ENCODE data around the gene SEMA3B.
"Not testable (repeated sequence)": the region's sequence is repeated elsewhere in the genome, so short reads cannot be mapped to it uniquely, and the experiment has no call there.

Gene SEMA3B

DNA sequence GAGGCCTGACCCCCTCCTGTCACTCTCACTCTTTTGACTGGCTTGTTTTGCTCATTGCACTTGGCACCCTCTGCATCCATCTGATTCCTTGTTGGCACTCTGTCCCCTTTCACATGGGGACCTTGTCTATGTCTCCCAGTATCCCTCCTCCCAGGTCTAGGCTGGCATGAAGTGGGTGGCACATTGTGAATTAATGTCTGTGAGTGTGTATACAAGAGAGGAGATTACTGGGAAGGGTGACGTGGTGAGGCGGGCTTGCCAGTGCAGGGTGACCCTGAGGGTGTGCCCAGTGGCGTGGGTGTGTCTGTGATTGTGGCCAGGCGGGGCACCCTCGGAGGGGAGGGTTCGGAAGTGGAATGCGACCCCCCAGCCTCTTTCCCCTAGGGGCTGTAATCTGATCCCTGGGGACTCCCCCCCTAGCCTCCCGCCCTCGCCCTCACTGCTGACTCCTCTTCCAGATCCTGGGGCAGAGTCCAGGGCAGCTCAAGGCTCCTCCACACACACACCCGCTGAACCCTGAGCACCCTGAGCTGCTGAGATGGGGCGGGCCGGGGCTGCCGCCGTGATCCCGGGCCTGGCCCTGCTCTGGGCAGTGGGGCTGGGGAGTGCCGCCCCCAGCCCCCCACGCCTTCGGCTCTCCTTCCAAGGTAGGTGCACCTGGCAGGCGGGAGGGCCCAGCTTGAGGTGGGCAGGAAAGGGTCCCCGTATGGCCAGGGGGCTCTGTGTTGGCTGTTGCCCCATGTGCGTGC, at the start of gene SEMA3B:
TSS of gene SEMA3B (plus strand) at position 445 of the 749 bp plus-strand sequence. CDS start at position 539, 94 bp downstream.
- no peak for DNase-seq (ENCODE audit: low read depth)

- DNase-seq (ENCODE audit: low read depth), result no peak
Measured at GRCh38 chr3:50219285-50219684, 49.7 kb upstream of the SEMA3B start.

DNA sequence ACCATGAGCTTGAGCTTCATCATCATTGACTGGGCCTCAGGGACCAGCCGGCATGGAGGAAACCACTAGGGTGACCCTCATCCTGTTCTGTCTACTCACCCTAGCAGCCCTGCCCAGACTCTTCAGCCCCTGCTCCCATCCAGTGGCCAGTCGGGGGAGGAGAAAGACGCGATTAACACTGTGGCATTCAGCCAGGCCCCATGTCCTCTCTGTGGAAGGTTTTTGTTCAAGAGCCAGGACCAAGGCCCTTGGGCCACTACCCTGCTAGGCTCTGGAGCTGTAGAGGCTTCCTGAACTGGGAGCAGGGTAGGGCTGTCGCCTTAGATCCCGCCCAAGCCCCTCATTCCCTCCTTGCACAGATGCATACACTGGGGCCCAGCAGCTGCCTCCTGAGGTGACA, 48.8 kb upstream of the SEMA3B start:
- DNase-seq (ENCODE audit: low read depth), result no peak

GRCh38 chr3:50221051-50221410, 47.9 kb upstream of the SEMA3B start:
- DNase-seq (ENCODE audit: low read depth), result no peak

DNA sequence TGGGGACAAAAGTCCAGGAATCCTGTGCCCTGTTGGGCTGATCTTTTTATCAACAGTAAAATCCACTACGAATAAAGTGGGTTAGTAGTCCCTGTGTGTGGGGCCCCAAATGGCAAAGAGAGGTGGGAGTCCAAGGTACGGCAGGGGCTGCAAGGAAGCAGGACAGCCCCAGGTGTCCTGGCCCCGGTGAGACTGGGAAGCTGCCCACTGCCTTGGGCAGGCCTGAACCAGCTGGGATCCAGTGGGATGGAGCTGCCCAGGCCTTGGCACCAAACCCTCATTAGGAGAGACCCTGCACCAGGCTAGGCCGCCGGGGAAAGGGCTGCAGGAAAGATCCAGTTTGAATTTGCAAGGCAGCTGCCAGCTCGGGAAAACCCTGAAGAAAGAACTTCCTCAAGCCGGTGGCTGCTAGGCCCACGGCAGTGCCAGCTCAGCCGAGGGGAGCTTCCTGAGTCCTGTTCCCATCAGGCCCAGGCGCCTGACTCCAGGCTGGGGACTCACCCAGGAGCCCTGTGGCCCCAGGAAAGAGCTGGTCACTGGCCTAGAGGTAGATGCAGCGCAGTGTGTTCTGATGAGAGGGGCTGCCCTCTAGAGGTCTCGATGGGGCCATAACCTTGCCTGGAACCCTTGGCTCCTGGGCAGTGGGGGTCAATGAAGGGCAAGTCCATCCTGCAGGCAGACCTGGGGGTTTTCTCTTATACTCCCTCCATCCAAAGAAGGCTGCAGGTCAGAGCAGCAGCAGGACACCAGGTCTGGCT, 47.4 kb upstream of the SEMA3B start:
- no peak for DNase-seq (ENCODE audit: low read depth)

DNA sequence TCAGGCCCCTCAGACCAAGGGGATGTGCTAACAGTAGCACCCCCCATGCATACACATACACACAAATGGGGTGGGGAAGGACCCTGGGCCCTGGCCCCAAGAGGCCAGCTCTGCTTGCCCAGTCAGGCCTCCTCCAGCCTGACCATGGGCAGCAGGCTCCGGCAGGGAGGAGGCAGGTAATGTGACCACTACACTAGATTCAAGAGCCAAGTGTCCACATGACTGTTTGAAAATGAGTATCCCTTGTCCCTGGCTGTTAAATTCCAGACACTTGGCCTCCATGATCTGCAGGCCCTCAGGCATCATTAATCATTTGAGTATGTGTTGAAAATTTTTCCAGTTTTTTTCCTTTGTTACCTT, 46.8 kb upstream of the SEMA3B start:
- no peak for DNase-seq (ENCODE audit: low read depth)

GRCh38 chr3:50224639-50225038, 44.3 kb upstream of the SEMA3B start:
- DNase-seq (ENCODE audit: low read depth), result no peak

GRCh38 chr3:50226888-50227389, 42.0 kb upstream of the SEMA3B start:
- DNase-seq (ENCODE audit: low read depth), result no peak

GRCh38 chr3:50227390-50228183, 41.4 kb upstream of the SEMA3B start:
- DNase-seq (ENCODE audit: low read depth), result peak; percentile 75

- DNase-seq (ENCODE audit: low read depth), result not testable (repeated sequence)
Measured at GRCh38 chr3:50228184-50228763, 40.7 kb upstream of the SEMA3B start.

- DNase-seq (ENCODE audit: low read depth), result no peak
Measured at GRCh38 chr3:50229490-50229889, 39.5 kb upstream of the SEMA3B start.

DNA sequence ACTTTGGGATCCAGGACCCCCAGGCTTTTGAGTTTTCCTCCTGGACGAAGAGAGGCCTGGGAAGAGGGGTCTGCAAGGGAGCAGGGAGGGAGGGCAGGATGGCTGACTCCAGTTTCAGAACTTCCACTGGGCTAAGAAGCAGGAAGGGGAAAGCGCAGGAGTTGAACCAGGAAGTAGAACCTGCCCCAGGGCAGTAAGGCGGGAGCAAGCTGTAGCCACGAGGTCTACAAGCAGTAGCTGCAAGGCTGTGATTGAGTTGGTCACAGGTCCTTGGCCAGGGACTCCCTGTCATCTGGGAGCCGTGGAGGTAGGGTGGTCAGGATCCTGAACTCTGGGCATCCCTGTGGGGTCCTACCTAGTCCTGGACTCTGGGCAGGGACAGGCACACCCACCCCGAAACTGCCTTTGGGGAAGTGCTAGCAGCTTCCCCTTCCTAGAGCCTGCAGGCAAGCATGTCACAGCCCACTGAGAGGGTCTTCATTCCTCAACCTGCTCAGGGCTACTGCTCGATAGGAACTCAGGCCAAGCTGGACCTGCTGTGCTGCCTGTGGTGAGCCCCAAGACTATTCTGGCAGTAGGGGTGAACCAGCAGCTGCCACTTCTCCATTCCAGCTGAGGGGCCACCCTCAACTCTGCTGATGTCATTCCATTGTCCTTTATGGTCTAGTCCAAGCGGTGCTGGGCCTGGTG, 38.7 kb upstream of the SEMA3B start:
- no peak for DNase-seq (ENCODE audit: low read depth)

GRCh38 chr3:50230794-50231125, 38.2 kb upstream of the SEMA3B start:
- no peak for DNase-seq (ENCODE audit: low read depth)

- no peak for DNase-seq (ENCODE audit: low read depth)
Measured at GRCh38 chr3:50231581-50231980, 37.4 kb upstream of the SEMA3B start.

GRCh38 chr3:50232303-50232702, 36.6 kb upstream of the SEMA3B start:
- DNase-seq (ENCODE audit: low read depth), result no peak

DNA sequence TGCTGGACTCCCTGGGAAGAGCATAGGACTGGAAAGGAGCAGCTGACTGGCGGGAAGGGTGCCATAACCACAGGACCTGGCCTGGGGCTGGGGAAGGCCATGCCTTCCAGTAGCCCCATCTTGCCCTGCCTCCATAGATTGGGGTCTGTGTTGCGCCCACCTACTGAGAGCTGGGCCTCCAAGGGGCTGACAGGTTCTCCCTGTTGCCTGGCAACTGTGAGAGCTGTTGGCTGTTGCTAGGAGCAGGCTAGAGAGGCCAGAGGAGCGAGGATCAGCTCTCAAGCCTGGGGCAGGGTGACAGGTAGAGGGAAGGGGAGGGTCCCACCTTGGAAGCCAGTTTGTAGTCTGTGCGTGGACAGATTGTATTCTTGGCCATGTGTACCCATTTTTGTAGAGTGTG, 35.8 kb upstream of the SEMA3B start:
- DNase-seq (ENCODE audit: low read depth), result no peak

DNA sequence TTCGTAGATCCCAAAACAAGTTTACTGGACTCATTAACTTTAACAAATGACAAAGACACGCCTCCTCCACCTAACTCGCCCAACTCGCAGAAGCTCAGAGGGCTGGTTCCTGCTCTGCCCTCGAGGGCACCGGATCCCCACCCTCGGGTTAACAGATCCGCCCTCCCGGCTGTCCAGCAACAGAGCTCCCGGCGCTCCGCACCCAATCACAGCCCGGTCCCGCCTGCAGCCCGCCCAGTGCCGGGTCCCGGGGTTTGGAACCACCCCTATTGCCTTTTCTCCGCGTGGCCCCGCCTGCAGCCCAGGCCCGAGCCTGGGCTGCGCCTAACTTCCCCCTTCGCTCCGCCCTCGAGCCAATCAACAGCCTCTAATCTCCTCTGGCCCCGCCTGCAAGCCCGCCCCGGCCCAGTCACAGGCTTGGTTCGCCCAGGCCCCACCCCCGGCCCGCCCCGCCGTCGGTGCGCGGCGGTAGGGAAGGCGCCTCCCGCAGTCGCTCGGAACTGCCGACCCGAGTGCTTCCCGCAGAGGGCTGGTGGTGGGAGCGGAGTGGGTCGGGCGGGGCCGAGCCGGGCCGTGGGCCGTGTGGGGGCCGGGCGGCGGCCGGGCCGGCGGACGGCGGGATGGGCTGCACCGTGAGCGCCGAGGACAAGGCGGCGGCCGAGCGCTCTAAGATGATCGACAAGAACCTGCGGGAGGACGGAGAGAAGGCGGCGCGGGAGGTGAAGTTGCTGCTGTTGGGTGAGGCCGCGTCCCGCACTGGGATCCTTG, 33.0 kb upstream of the SEMA3B start, which contains the start of gene GNAI2:
TSS of gene GNAI2 (plus strand) at position 489 of the 768 bp plus-strand sequence. CDS start at position 621, 132 bp downstream.
- peak; percentile 96 for DNase-seq (ENCODE audit: low read depth)

DNA sequence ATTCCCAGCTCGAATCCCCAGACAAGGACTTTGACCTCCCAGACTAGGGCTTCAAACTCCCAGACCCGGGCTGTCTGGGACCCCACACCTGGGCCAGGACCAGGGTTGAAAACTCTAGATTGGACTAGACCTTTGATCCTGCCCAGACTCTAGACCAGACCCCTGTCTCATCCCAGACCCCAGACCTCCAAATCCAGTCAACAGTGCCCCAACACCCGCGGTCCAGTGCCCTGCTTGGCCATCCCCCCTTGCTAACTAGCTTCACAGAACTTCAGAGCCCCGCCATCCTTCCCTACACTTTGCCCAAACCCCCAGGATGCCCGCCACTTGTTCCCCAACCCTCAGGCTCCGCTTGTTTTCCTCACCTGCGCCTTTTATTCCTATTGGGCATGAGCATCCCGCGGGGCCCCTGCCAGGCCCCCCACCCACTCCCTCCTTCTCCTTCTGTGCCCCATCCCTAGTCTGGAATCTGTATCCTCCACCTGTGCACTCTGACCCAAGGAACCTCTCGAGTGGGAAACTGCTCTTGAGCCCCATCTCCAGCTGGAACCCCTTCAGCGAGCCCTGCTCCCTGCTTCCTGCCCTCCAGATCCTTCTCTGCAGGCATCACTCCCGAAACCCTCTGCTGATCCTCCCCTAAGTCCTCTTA, 32.3 kb upstream of the SEMA3B start:
- DNase-seq (ENCODE audit: low read depth), result no peak

DNA sequence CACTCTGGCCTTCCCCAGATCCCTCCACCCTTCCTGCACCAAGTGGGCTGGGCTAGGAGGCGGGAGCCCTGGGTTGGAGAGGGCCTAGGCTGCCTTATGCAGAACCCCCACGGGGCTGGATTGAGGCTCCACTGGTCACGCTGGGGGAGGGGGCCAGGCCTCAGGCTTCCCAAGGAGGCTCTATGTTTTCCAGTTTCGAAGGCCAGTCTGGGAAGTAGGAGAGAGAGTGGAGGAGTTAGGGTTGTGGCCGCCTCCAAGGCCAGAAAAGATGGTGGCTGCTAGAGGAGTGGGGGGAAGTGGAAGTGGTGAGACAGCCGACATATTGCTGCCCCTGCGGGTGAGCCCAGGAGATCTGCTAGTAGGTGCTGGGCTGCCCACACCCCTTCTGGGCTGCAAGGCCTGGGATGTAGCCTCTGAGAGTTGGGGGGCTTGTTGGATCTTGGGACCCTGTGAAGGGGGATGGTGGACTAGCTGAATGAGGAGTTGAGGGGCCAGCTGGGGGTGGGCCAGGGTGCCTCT, 31.8 kb upstream of the SEMA3B start:
- DNase-seq (ENCODE audit: low read depth), result peak; percentile 35

Data from fibroblast of the conjunctiva (primary cell).